ENCODE results near the gene CCDC92. TPM values are rescaled to one million over a fixed set of nuclear protein-coding genes. Genes with fewer than 3 reads are reported as not detected.

The CCDC92 gene
- total and polyA plus RNA-seq, 8 donors: 3.5 to 32.6 (median 20.9) TPM

DNA sequence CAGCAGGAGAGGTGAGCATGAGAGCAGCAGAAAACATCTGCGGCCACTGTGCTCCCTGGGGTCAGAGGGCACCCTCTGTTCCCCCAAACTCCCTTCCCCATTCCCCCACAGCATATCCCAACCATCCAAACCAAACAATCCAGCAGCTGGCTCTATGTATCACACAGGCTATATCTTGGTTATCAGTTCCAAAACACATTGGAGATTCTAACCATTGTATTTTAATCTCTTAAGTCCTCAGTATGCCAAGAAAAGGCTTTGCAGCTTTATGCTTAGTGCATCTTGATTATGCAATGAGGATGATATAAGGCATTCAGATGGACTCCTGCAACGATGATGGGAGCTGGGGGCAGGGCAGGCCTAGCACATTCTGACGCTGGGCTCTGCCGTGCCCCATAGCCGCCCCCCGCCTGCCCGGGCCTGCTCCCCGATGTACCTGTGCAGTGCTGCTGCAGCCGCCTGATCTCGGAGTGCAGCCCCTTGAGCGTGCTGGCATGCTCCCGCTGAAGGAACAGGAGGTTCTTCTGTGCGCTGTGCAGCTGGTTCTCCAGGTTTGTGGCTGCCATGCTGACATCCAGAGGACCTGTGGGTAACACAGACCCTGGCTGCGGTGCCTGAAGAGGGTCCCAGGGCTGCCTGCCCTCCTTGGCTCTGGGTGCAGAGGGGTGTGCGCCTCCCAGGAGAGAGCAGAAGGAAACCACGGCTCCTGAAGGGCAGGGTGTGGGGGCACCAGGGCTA is 29.6 kb downstream of the CCDC92 start:
- DNase-seq: no peak
- peaks cover 0 to 15% (median 0%) of the 10 kb centered on the region in 4 donors for H3K4me1 ChIP-seq
- H3K36me3 ChIP-seq: peaks cover 20 to 74% (median 66%) of the 10 kb centered on the region in 4 donors
- H3K27ac ChIP-seq: no peak overlapping the region
- H3K9me3 ChIP-seq: peaks cover 0 to 5% (median 0%) of the 10 kb centered on the region in 4 donors
- intact Hi-C loops (cut with DNase I; ENCODE audit: low total_unique reads): no loop called here
- 77 to 93% (median 91%) methylated on average over 9 to 16 of the region's 16 CpGs for WGBS, 5 donors
- H3K27me3 ChIP-seq: no peaks in the 10 kb centered on the region
- H3K4me3 ChIP-seq: no peak overlapping the region
- TF ChIP-seq EP300 (IDR thresholded peaks at IDR 0.05) (no peak), CTCF (IDR thresholded peaks at IDR 0.05) (no peak), POLR2AphosphoS5 (IDR thresholded peaks at IDR 0.05) (no peak), POLR2A (IDR thresholded peaks at IDR 0.05) (no peak)

- WGBS, 5 donors: 92 to 94% (median 93%) methylated on average over 10 of the region's 10 CpGs
- TF ChIP-seq CTCF (IDR thresholded peaks at IDR 0.05) (no peak), POLR2AphosphoS5 (IDR thresholded peaks at IDR 0.05) (no peak)
- intact Hi-C loops (cut with DNase I; ENCODE audit: low total_unique reads): no loop called here
- no peak overlapping the region for H3K4me3 ChIP-seq
- H3K27me3 ChIP-seq: no peaks in the 10 kb centered on the region
- H3K36me3 ChIP-seq: peaks cover 23 to 82% (median 72%) of the 10 kb centered on the region in 4 donors
- H3K9me3 ChIP-seq: peaks cover 0 to 5% (median 0%) of the 10 kb centered on the region in 4 donors
- no peak overlapping the region for H3K27ac ChIP-seq
- H3K4me1 ChIP-seq: peaks cover 0 to 9% (median 0%) of the 10 kb centered on the region in 4 donors
- no peak for DNase-seq
Observed at GRCh38 chr12:123942238-123942653, 30.4 kb downstream of the CCDC92 start.

GRCh38 chr12:123941624-123942237 is 30.9 kb downstream of the CCDC92 start:
- Histone ChIP-seq H3K4me3 (no peak overlapping the region), H3K27me3 (no peaks in the 10 kb centered on the region), H3K9me3 (peaks cover 0 to 5% (median 0%) of the 10 kb centered on the region in 4 donors), H3K4me1 (peaks cover 0 to 5% (median 0%) of the 10 kb centered on the region in 4 donors), H3K27ac (no peak overlapping the region), H3K36me3 (peaks cover 28 to 88% (median 77%) of the 10 kb centered on the region in 4 donors)
- 90 to 95% (median 92%) methylated on average over 13 of the region's 13 CpGs for WGBS, 5 donors
- DNase-seq: no peak
- no peak for TF ChIP-seq POLR2AphosphoS5 (IDR thresholded peaks at IDR 0.05)
- no peak for TF ChIP-seq CTCF (IDR thresholded peaks at IDR 0.05)
- TF ChIP-seq POLR2A (IDR thresholded peaks at IDR 0.05): no peak
- no peak for TF ChIP-seq EP300 (IDR thresholded peaks at IDR 0.05)
- intact Hi-C loops (cut with DNase I; ENCODE audit: low total_unique reads): no loop called here

GRCh38 chr12:123941000-123941399 is 31.6 kb downstream of the CCDC92 start:
- intact Hi-C loops (cut with DNase I; ENCODE audit: low total_unique reads): no loop called here
- TF ChIP-seq CTCF (IDR thresholded peaks at IDR 0.05): no peak
- no peak for TF ChIP-seq POLR2A (IDR thresholded peaks at IDR 0.05)
- TF ChIP-seq POLR2AphosphoS5 (IDR thresholded peaks at IDR 0.05): no peak
- no peak for TF ChIP-seq EP300 (IDR thresholded peaks at IDR 0.05)
- 92 to 96% (median 93%) methylated on average over 8 to 9 of the region's 9 CpGs for WGBS, 5 donors

More at GRCh38 chr12:123941000-123941399, 31.6 kb downstream of the CCDC92 start:
- Histone ChIP-seq H3K27me3 (no peaks in the 10 kb centered on the region), H3K27ac (no peak overlapping the region), H3K9me3 (peaks cover 0 to 5% (median 0%) of the 10 kb centered on the region in 4 donors), H3K36me3 (peaks cover 35 to 92% (median 85%) of the 10 kb centered on the region in 4 donors), H3K4me3 (no peak overlapping the region), H3K4me1 (peaks cover 0 to 5% (median 0%) of the 10 kb centered on the region in 4 donors)
- DNase-seq: no peak
